Measurements from ENCODE around the gene TSPAN13.

TSPAN13 gene

DNA sequence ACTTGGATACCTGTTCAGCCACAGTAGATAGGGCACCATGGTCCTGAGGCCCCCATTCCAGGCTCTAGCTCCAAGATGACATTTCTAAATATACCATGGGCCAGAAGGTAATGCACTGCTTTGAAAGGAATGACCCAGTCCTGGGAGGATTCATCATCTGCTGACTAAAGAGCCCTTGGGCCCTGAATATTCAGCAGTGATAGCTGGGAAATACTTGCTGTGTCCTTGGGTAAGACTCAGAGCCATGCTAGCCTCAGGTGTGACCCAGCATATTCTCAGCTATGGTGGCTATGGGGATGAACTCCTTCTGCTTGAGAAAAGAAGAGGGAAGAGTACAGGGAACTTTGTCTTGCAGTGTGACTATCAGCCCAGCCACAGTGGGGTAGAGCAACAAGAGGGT is 72.5 kb downstream of the TSPAN13 start:
- Mint-ChIP-seq H3K4me3 (no peak overlapping the region), H3K36me3 (no peaks in the 10 kb centered on the region), H3K27ac (no peak overlapping the region), H3K27me3 (peaks cover 8% of the 10 kb centered on the region), H3K9me3 (no peaks in the 10 kb centered on the region), H3K4me1 (no peaks in the 10 kb centered on the region)
- no peak for DNase-seq
- CTCF ChIA-PET = no interaction called here

DNA sequence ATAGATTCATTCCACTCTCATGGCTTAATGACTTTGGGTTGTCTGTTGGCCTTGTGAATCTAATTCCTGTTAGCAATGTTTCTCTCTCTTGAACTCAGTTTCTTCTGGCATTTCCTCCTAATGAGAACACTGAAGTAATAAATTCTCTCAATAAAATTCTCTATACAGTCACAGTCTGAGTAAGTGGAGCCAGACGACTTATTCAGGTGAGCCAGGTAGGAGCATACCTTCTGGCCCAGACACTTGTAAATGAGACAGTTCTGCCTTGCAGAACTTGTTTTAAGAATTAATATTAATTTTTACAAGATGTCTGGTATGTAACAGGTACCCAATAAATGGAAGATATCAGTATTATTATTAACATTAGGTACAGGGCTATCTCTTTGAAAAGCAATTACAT is 79.8 kb downstream of the TSPAN13 start:
- H3K4me3 Mint-ChIP-seq = no peak overlapping the region
- CTCF ChIA-PET = no interaction called here
- H3K9me3 Mint-ChIP-seq = no peaks in the 10 kb centered on the region
- DNase-seq = no peak
- no peak overlapping the region for H3K27ac Mint-ChIP-seq
- H3K4me1 Mint-ChIP-seq = no peaks in the 10 kb centered on the region
- peaks cover 3% of the 10 kb centered on the region for H3K27me3 Mint-ChIP-seq
- no peaks in the 10 kb centered on the region for H3K36me3 Mint-ChIP-seq

Measured in activated naive CD4-positive, alpha-beta T cell treated with anti-CD3 and anti-CD28 coated beads, Interleukin-2, amount 10 ng/mL, durations not matched to agents 7 days and 5 days (primary cell).